Caco-2 (cell line): ENCODE results near the gene SH3GL2. TPM values are rescaled to one million over a fixed set of nuclear protein-coding genes. Genes with fewer than 3 reads are reported as not detected.

ENCODE experiments used
- BruUV-seq: library from RNA; stranded (reverse); fragments of 400-500 nt; replicated peaks from 2 replicates; lab custom pipeline; 2021; lab: Mats Ljungman, UMichigan
- CTCF ChIA-PET: fragments of 300-600 bp; sonication (Branson Sonifier 250); formaldehyde crosslinking; loops from one replicate; lab custom pipeline; 2022; ENCODE audit warnings: antibody characterized with exemption; lab: Charles Lee
- POLR2A ChIA-PET: fragments of 300-600 bp; sonication (Branson Sonifier 250); formaldehyde crosslinking; loops from one replicate; lab custom pipeline; 2022; ENCODE audit warnings: antibody characterized with exemption; lab: Charles Lee
- DNase-seq, 2 experiments: peaks; one replicate each; pipeline versions ENCODE4 v3.0.0 to v3.0.0-alpha.2; 2020 to 2022
- H3K27me3 ChIP-seq: replicated peaks from 2 replicates; pipeline ENCODE4 v1.6.0; 2011; ENCODE audit warnings: low read length; ENCODE audit not compliant: control insufficient read depth, insufficient read depth
- H3K36me3 ChIP-seq: 2 replicates; pipeline ENCODE4 v1.5.1; 2011; ENCODE audit warnings: low read length; ENCODE audit not compliant: control insufficient read depth, insufficient read depth
- H3K4me1 ChIP-seq: fragments of 250-450 bp; sonication (Bioruptor Pico); 2 replicates; pipeline ENCODE4 v1.5.1; 2020; ENCODE audit warnings: mild to moderate bottlenecking
- H3K4me3 ChIP-seq: 2 replicates; pipeline ENCODE4 v1.5.1; 2011; ENCODE audit warnings: low read depth, mild to moderate bottlenecking, control low read depth, low read length
- H3K9me3 ChIP-seq: fragments of 250-450 bp; sonication (Bioruptor Pico); 2 replicates; pipeline ENCODE4 v1.5.1; 2020; ENCODE audit warnings: mild to moderate bottlenecking, moderate library complexity
- H3K27ac Mint-ChIP-seq: one replicate; pipeline ENCODE4 v1.8.0; 2022; ENCODE audit warnings: mixed read lengths; ENCODE audit not compliant: unreplicated experiment
- H3K27me3 Mint-ChIP-seq: one replicate; pipeline ENCODE4 v1.8.0; 2022; ENCODE audit warnings: mixed read lengths; ENCODE audit not compliant: insufficient read depth, unreplicated experiment
- H3K36me3 Mint-ChIP-seq: one replicate; pipeline ENCODE4 v1.8.0; 2022; ENCODE audit warnings: mild to moderate bottlenecking, mixed read lengths; ENCODE audit not compliant: insufficient read depth, unreplicated experiment
- H3K4me1 Mint-ChIP-seq: one replicate; pipeline ENCODE4 v1.8.0; 2022; ENCODE audit warnings: low read depth, mixed read lengths; ENCODE audit not compliant: unreplicated experiment
- H3K4me3 Mint-ChIP-seq: one replicate; pipeline ENCODE4 v1.8.0; 2022; ENCODE audit warnings: mild to moderate bottlenecking, moderate library complexity, mixed read lengths; ENCODE audit not compliant: unreplicated experiment
- H3K9me3 Mint-ChIP-seq: one replicate; pipeline ENCODE4 v1.8.0; 2022; ENCODE audit warnings: mixed read lengths; ENCODE audit not compliant: unreplicated experiment
- CTCF ChIP-seq, 2 experiments: fragments of 200-600 bp in 1 of 2; IDR thresholded peaks; 1 replicate in 1 of 2; 2 replicates in 1 of 2; pipeline versions ENCODE4 v1.5.1 to v1.8.0; 2011 to 2022; ENCODE audit warnings: antibody characterized with exemption in 1 of 2, control low read depth in 1 of 2, inconsistent platforms in 1 of 2, low read depth in 1 of 2, low read length in 1 of 2, mild to moderate bottlenecking in 1 of 2, moderate library complexity in 1 of 2; ENCODE audit not compliant: insufficient read depth in 1 of 2, severe bottlenecking in 1 of 2, unreplicated experiment in 1 of 2
- intact Hi-C: fragments of 100-400 bp; cut with micrococcal nuclease; formaldehyde crosslinking; loops from one replicate; pipeline ENCODE4 v1.10.0; 2022; ENCODE audit not compliant: unreplicated experiment
- total RNA-seq: library from RNA; stranded (reverse); gene quantifications from 2 replicates; pipeline ENCODE4 v1.2.3, GENCODE V29; 2022

SH3GL2 gene
- total RNA-seq, 1 experiment from 2014 or later: not detected

- POLR2A ChIA-PET: no interaction called here
- H3K4me1 Mint-ChIP-seq: no peaks in the 10 kb centered on the region
- no peaks in the 10 kb centered on the region for H3K36me3 Mint-ChIP-seq
- no peak overlapping the region for H3K4me3 Mint-ChIP-seq
- BruUV-seq: no TSS peak
- no peaks in the 10 kb centered on the region for H3K9me3 ChIP-seq
- no peaks in the 10 kb centered on the region for H3K9me3 Mint-ChIP-seq
- CTCF ChIA-PET: no interaction called here
- H3K4me1 ChIP-seq: no peaks in the 10 kb centered on the region
- DNase-seq: no peak
- H3K4me3 ChIP-seq: no peak overlapping the region
- TF ChIP-seq CTCF (IDR thresholded peaks at IDR 0.05; ENCODE audit: insufficient read depth in 1 of 2, low read depth in 1 of 2, low read length in 1 of 2, severe bottlenecking in 1 of 2, unreplicated experiment in 1 of 2): no peak
- peaks cover 3% of the 10 kb centered on the region for H3K27me3 Mint-ChIP-seq
- H3K27me3 ChIP-seq: no peaks in the 10 kb centered on the region
- H3K27ac Mint-ChIP-seq: no peak overlapping the region
- H3K36me3 ChIP-seq: no peaks in the 10 kb centered on the region
- intact Hi-C loops: no loop called here
Measured at GRCh38 chr9:17694336-17694735, 115.5 kb downstream of the SH3GL2 start.

- Mint-ChIP-seq H3K4me3 (no peak overlapping the region), H3K27ac (no peak overlapping the region), H3K9me3 (no peaks in the 10 kb centered on the region), H3K4me1 (no peaks in the 10 kb centered on the region), H3K27me3 (no peaks in the 10 kb centered on the region), H3K36me3 (no peaks in the 10 kb centered on the region)
- Histone ChIP-seq H3K4me3 (no peak overlapping the region), H3K4me1 (no peaks in the 10 kb centered on the region), H3K27me3 (no peaks in the 10 kb centered on the region), H3K36me3 (no peaks in the 10 kb centered on the region), H3K9me3 (no peaks in the 10 kb centered on the region)
- DNase-seq: no peak
- no peak for TF ChIP-seq CTCF (IDR thresholded peaks at IDR 0.05; ENCODE audit: insufficient read depth in 1 of 2, low read depth in 1 of 2, low read length in 1 of 2, severe bottlenecking in 1 of 2, unreplicated experiment in 1 of 2)
- CTCF ChIA-PET: no interaction called here
- intact Hi-C loops: no loop called here
- BruUV-seq: no TSS peak
- POLR2A ChIA-PET: no interaction called here
Measured at GRCh38 chr9:17695482-17695881, 116.6 kb downstream of the SH3GL2 start.

- CTCF ChIA-PET: no interaction called here
- BruUV-seq: no TSS peak
Measured at GRCh38 chr9:17699615-17700330, 120.9 kb downstream of the SH3GL2 start.

More at GRCh38 chr9:17699615-17700330, 120.9 kb downstream of the SH3GL2 start:
- DNase-seq: no peak
- POLR2A ChIA-PET: no interaction called here
- H3K4me3 ChIP-seq: no peak overlapping the region
- Mint-ChIP-seq H3K27me3 (no peaks in the 10 kb centered on the region), H3K9me3 (no peaks in the 10 kb centered on the region), H3K4me3 (no peak overlapping the region), H3K27ac (no peak overlapping the region), H3K4me1 (no peaks in the 10 kb centered on the region), H3K36me3 (no peaks in the 10 kb centered on the region)
- TF ChIP-seq CTCF (IDR thresholded peaks at IDR 0.05; ENCODE audit: insufficient read depth in 1 of 2, low read depth in 1 of 2, low read length in 1 of 2, severe bottlenecking in 1 of 2, unreplicated experiment in 1 of 2): no peak
- intact Hi-C loops: no loop called here
- no peaks in the 10 kb centered on the region for H3K9me3 ChIP-seq
- H3K27me3 ChIP-seq: no peaks in the 10 kb centered on the region
- H3K36me3 ChIP-seq: no peaks in the 10 kb centered on the region
- no peaks in the 10 kb centered on the region for H3K4me1 ChIP-seq
